ENCODE data around the gene BICC1. TPM values are rescaled to one million over a fixed set of nuclear protein-coding genes. Genes with fewer than 3 reads are reported as not detected.

The BICC1 gene
- total RNA-seq, 1 donor from 2014 or later = 32.5 TPM

- DNase-seq = peak; percentile 48
These were observed 199.5 kb downstream of the BICC1 start for GRCh38 chr10:58712141-58712540.

GRCh38 chr10:58712982-58713381 is 200.3 kb downstream of the BICC1 start:
- DNase-seq = no peak

- DNase-seq = no peak
These were observed 201.7 kb downstream of the BICC1 start for GRCh38 chr10:58714409-58714808.

GRCh38 chr10:58715061-58715460 is 202.4 kb downstream of the BICC1 start:
- DNase-seq = no peak

- no peak for DNase-seq
These were observed 205.9 kb downstream of the BICC1 start for GRCh38 chr10:58718596-58718995.

GRCh38 chr10:58721601-58722281 is 209.1 kb downstream of the BICC1 start:
- DNase-seq = peak; percentile 68

GRCh38 chr10:58723186-58723585 is 210.5 kb downstream of the BICC1 start:
- DNase-seq = peak; percentile 56

- DNase-seq = no peak
These were observed 211.3 kb downstream of the BICC1 start for GRCh38 chr10:58723966-58724365.

GRCh38 chr10:58724781-58725180 is 212.1 kb downstream of the BICC1 start:
- DNase-seq = no peak

- DNase-seq = no peak
These were observed 213.2 kb downstream of the BICC1 start for GRCh38 chr10:58725901-58726300.

GRCh38 chr10:58727633-58728032 is 215.0 kb downstream of the BICC1 start:
- no peak for DNase-seq

- DNase-seq = no peak
These were observed 218.6 kb downstream of the BICC1 start for GRCh38 chr10:58731276-58731675.

GRCh38 chr10:58733436-58733835 is 220.8 kb downstream of the BICC1 start:
- no peak for DNase-seq

- no peak for DNase-seq
These were observed 221.4 kb downstream of the BICC1 start for GRCh38 chr10:58734116-58734515.

- DNase-seq = no peak
These were observed 222.0 kb downstream of the BICC1 start for GRCh38 chr10:58734664-58735063.

- no peak for DNase-seq
These were observed 222.4 kb downstream of the BICC1 start for GRCh38 chr10:58735087-58735486.

- DNase-seq = no peak
These were observed 228.1 kb downstream of the BICC1 start for GRCh38 chr10:58740620-58741369.

- DNase-seq = no peak
These were observed 229.0 kb downstream of the BICC1 start for GRCh38 chr10:58741673-58742072.

- no peak for DNase-seq
These were observed 229.5 kb downstream of the BICC1 start for GRCh38 chr10:58742141-58742540.

GRCh38 chr10:58743466-58744115 is 230.9 kb downstream of the BICC1 start:
- DNase-seq = peak; percentile 51

- DNase-seq = peak; percentile 11
These were observed 234.0 kb downstream of the BICC1 start for GRCh38 chr10:58746474-58747185.

- peak; percentile 11 for DNase-seq
These were observed 235.0 kb downstream of the BICC1 start for GRCh38 chr10:58747687-58748086.

- no peak for DNase-seq
These were observed 240.0 kb downstream of the BICC1 start for GRCh38 chr10:58752665-58753064.
